Endothelial cell of umbilical vein (primary cell): Measurements from ENCODE around the gene FOXL2NB.

Source experiments
- EZH2 ChIP-seq: IDR thresholded peaks from 2 replicates; pipeline ENCODE4 v1.6.1; 2012; ENCODE audit warnings: borderline replicate concordance, low read depth, mild to moderate bottlenecking, moderate library complexity, low read length, inconsistent platforms; ENCODE audit not compliant: severe bottlenecking
- FOS ChIP-seq: IDR thresholded peaks from 2 replicates; pipeline ENCODE4 v1.6.1; 2011; ENCODE audit warnings: mild to moderate bottlenecking, low read length, moderate library complexity, borderline replicate concordance; ENCODE audit not compliant: insufficient read depth
- JUN ChIP-seq: IDR thresholded peaks from 2 replicates; pipeline ENCODE4 v1.6.1; 2011; ENCODE audit warnings: borderline replicate concordance, low read depth; ENCODE audit not compliant: insufficient read length, insufficient read depth
- POLR2A ChIP-seq: IDR thresholded peaks from 2 replicates; pipeline ENCODE4 v1.6.1; 2012; ENCODE audit warnings: low read depth, mild to moderate bottlenecking, control low read depth, low read length
- POLR2AphosphoS5 ChIP-seq: IDR thresholded peaks from 2 replicates; pipeline ENCODE4 v1.6.1; 2012; ENCODE audit warnings: low read depth, mild to moderate bottlenecking, control low read depth, low read length, moderate library complexity; ENCODE audit not compliant: insufficient read depth
- TF ChIP-seq, protein P1 (sequence below), 2 donors: IDR thresholded peaks; 1 replicate in 1 of 2; 2 replicates in 1 of 2; pipeline ENCODE4 v1.5.1; 2011; ENCODE audit warnings: low read length in 2 of 2, mild to moderate bottlenecking in 2 of 2, moderate library complexity in 2 of 2, control low read depth in 1 of 2, inconsistent platforms in 1 of 2, low read depth in 1 of 2; ENCODE audit not compliant: insufficient read depth in 1 of 2; ENCODE audit errors: extremely low read depth in 1 of 2
- TF ChIP-seq, protein P2 (sequence below): IDR thresholded peaks from 2 replicates; pipeline ENCODE4 v1.6.1; 2011; ENCODE audit not compliant: insufficient read depth, insufficient read length

DNA sequence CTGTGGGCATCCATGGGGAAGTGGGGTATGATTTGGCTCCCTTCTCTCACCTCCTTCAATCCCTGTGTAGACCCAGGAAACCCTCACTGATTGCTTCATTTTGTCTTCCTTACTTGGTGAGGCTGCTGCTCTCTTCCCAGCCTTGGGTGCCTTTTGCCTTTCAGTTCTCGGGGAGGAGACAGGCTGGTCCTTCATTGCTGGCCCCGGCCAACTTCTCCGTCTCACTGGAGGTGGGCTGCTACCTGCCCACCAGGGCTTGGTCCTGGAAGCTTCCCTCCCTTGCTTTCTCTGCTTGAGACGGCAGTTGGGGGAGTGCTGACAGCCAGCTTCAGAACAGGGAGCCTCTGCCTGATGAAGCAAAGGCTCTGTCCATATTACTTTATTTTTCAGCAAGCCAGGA, 4.7 kb upstream of the FOXL2NB start:
- TF ChIP-seq, protein P1, sequence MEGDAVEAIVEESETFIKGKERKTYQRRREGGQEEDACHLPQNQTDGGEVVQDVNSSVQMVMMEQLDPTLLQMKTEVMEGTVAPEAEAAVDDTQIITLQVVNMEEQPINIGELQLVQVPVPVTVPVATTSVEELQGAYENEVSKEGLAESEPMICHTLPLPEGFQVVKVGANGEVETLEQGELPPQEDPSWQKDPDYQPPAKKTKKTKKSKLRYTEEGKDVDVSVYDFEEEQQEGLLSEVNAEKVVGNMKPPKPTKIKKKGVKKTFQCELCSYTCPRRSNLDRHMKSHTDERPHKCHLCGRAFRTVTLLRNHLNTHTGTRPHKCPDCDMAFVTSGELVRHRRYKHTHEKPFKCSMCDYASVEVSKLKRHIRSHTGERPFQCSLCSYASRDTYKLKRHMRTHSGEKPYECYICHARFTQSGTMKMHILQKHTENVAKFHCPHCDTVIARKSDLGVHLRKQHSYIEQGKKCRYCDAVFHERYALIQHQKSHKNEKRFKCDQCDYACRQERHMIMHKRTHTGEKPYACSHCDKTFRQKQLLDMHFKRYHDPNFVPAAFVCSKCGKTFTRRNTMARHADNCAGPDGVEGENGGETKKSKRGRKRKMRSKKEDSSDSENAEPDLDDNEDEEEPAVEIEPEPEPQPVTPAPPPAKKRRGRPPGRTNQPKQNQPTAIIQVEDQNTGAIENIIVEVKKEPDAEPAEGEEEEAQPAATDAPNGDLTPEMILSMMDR (IDR thresholded peaks at IDR 0.05; ENCODE audit: extremely low read depth in 1 of 2, insufficient read depth in 1 of 2, low read depth in 1 of 2, low read length in 2 of 2) = no peak
- no peak for TF ChIP-seq JUN
- TF ChIP-seq FOS = no peak
- TF ChIP-seq POLR2AphosphoS5 = no peak
- no peak for TF ChIP-seq POLR2A
- no peak for TF ChIP-seq EZH2
- TF ChIP-seq, protein P2, sequence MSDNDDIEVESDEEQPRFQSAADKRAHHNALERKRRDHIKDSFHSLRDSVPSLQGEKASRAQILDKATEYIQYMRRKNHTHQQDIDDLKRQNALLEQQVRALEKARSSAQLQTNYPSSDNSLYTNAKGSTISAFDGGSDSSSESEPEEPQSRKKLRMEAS = no peak
